ENCODE results near the gene TMEM38A.

- TF ChIP-seq CTCF (IDR thresholded peaks at IDR 0.05; ENCODE audit: low read depth, low read length, missing input control), result no peak
- no peak for TF ChIP-seq REST (IDR thresholded peaks at IDR 0.05)
- no peak for TF ChIP-seq RAD21 (IDR thresholded peaks at IDR 0.05)
- TF ChIP-seq YY1 (IDR thresholded peaks at IDR 0.05), result no peak
- no peak for TF ChIP-seq RXRA (IDR thresholded peaks at IDR 0.05)
- TF ChIP-seq HNF4A (conservative IDR thresholded peaks at IDR 0.05), result no peak
- TF ChIP-seq HNF4G (IDR thresholded peaks at IDR 0.05), result no peak
- no peak for TF ChIP-seq EGR1 (IDR thresholded peaks at IDR 0.05; ENCODE audit: low read depth in 2 of 2)
These were observed 20.0 kb upstream of the TMEM38A start for GRCh38 chr19:16640951-16641350.

Measured in liver (tissue), 3 donors.